ENCODE results near the gene MYO15B. TPM values are rescaled to one million over a fixed set of nuclear protein-coding genes. Genes with fewer than 3 reads are reported as not detected.

The MYO15B gene
- total and polyA plus RNA-seq, 2 donors (not counting 3 experiments of a cell fraction or from before 2014, with no cell fraction given), result 10.2 to 87.8 TPM

DNA sequence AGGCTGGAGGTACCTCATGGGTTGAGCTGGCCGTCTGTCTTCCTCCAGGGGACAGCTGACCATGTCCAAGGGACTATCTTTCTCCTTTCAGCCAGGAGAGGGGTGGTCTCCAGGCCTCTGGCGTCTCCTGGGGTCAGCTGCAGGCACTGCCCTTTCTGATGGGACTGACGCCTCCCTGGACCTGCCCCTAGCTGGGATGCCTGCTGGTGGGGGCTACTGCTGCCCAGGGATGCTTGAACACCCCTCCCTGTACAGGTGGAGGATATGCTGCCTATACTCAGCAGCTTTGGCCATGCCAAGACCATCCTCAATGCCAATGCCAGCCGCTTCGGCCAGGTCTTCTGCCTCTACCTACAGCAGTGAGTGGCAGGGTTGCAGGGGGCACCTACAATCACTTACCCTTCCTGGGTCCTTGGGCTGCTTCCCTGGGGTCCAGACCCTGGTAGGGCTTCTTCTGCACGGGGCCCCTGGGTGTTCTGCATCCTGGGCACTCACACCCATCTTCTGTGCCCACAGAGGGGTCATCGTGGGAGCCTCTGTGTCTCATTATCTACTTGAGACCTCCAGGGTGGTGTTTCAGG, 4.2 kb downstream of the MYO15B start:
- CTCF ChIA-PET, result interaction anchor here (1.0 to 4.9 kb wide), 2 partner anchors 10 to 75 kb away, joined by 4 to 29 read pairs; partner anchors contain the start of gene TSEN54
- FAIRE-seq (no peak), DNase-seq (ENCODE audit: low read depth, low spot score) (no peak)
- H3K36me3 ChIP-seq (ENCODE audit: control insufficient read depth in 2 of 2, extremely low read depth in 1 of 2, insufficient read depth in 2 of 2, low read length in 2 of 2), result no peaks in the 10 kb centered on the region
- no peaks in the 10 kb centered on the region for H4K20me1 ChIP-seq (replicated peaks; ENCODE audit: control insufficient read depth, extremely low read depth, insufficient read depth, low read length)
- H2AFZ ChIP-seq (ENCODE audit: low read depth, low read length), result no peak overlapping the region
- H3K4me1 ChIP-seq (ENCODE audit: control insufficient read depth, extremely low read depth, insufficient read depth, low read length), result peaks cover 3% of the 10 kb centered on the region
- no peaks in the 10 kb centered on the region for H3K9me1 ChIP-seq (replicated peaks; ENCODE audit: control insufficient read depth, extremely low read depth, insufficient read depth, low read length)
- H3K4me2 ChIP-seq (ENCODE audit: insufficient read depth, low read length), result no peak overlapping the region
- H3K9ac ChIP-seq (replicated peaks; ENCODE audit: extremely low read depth, insufficient read depth, low read length), result no peak overlapping the region
- TF ChIP-seq, protein P1, sequence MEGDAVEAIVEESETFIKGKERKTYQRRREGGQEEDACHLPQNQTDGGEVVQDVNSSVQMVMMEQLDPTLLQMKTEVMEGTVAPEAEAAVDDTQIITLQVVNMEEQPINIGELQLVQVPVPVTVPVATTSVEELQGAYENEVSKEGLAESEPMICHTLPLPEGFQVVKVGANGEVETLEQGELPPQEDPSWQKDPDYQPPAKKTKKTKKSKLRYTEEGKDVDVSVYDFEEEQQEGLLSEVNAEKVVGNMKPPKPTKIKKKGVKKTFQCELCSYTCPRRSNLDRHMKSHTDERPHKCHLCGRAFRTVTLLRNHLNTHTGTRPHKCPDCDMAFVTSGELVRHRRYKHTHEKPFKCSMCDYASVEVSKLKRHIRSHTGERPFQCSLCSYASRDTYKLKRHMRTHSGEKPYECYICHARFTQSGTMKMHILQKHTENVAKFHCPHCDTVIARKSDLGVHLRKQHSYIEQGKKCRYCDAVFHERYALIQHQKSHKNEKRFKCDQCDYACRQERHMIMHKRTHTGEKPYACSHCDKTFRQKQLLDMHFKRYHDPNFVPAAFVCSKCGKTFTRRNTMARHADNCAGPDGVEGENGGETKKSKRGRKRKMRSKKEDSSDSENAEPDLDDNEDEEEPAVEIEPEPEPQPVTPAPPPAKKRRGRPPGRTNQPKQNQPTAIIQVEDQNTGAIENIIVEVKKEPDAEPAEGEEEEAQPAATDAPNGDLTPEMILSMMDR (IDR thresholded peaks at IDR 0.05; ENCODE audit: extremely low read depth in 1 of 2, insufficient read depth in 1 of 2, low read depth in 1 of 2, low read length in 2 of 2), result no peak
- TF ChIP-seq, protein P2, sequence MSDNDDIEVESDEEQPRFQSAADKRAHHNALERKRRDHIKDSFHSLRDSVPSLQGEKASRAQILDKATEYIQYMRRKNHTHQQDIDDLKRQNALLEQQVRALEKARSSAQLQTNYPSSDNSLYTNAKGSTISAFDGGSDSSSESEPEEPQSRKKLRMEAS (IDR thresholded peaks at IDR 0.05; ENCODE audit: insufficient read depth, insufficient read length), result no peak
- TF ChIP-seq JUN (IDR thresholded peaks at IDR 0.05; ENCODE audit: borderline replicate concordance, insufficient read depth, insufficient read length, low read depth) (no peak), GATA2 (IDR thresholded peaks at IDR 0.05; ENCODE audit: insufficient read depth, insufficient read length, low read depth, low read length) (no peak), POLR2A (IDR thresholded peaks at IDR 0.05; ENCODE audit: low read depth, low read length) (no peak), POLR2AphosphoS5 (IDR thresholded peaks at IDR 0.05; ENCODE audit: insufficient read depth, low read depth, low read length) (no peak), MYC (IDR thresholded peaks at IDR 0.05; ENCODE audit: low read depth, low read length) (no peak), EZH2 (IDR thresholded peaks at IDR 0.05; ENCODE audit: borderline replicate concordance, low read depth, low read length, severe bottlenecking) (no peak), FOS (IDR thresholded peaks at IDR 0.05; ENCODE audit: borderline replicate concordance, insufficient read depth, low read length) (no peak)
- no TSS peak for BruUV-seq (replicated peaks)
- H3K79me2 ChIP-seq (ENCODE audit: control insufficient read depth, insufficient read depth, low read length), result no peaks in the 10 kb centered on the region
- no peak overlapping the region for H3K4me3 ChIP-seq (replicated peaks in 1 of 3; ENCODE audit: insufficient read depth in 1 of 3, low read depth in 1 of 3, low read length in 3 of 3)
- H3K27ac ChIP-seq (ENCODE audit: insufficient read depth, low read depth, low read length), result no peak overlapping the region
- dilution Hi-C loops (cut with MboI; ENCODE audit: extremely low pct_ligation_motif_present, low sequenced_read_pairs), result no loop called here
- intact Hi-C loops (cut with micrococcal nuclease), result no loop called here
- H3K9me3 ChIP-seq (replicated peaks; ENCODE audit: control insufficient read depth, insufficient read depth, low read length), result no peaks in the 10 kb centered on the region
- no peaks in the 10 kb centered on the region for H3K27me3 ChIP-seq (ENCODE audit: control insufficient read depth in 2 of 2, insufficient read depth in 2 of 2, low read length in 2 of 2)
- POLR2A ChIA-PET, result no interaction called here
